GM18861 (cell line): Measurements from ENCODE around the gene SRSF8.
"Not testable (repeated sequence)": the region's sequence is repeated elsewhere in the genome, so short reads cannot be mapped to it uniquely, and the experiment has no call there.

Source experiments
- ATAC-seq: cut with Tn5 transposase; IDR thresholded peaks from one replicate; pipeline ENCODE4 v1.9.1; 2021; ENCODE audit not compliant: unreplicated experiment

SRSF8 gene

GRCh38 chr11:95093548-95093947 lies 26.8 kb downstream of the SRSF8 start:
- no peak for ATAC-seq

DNA sequence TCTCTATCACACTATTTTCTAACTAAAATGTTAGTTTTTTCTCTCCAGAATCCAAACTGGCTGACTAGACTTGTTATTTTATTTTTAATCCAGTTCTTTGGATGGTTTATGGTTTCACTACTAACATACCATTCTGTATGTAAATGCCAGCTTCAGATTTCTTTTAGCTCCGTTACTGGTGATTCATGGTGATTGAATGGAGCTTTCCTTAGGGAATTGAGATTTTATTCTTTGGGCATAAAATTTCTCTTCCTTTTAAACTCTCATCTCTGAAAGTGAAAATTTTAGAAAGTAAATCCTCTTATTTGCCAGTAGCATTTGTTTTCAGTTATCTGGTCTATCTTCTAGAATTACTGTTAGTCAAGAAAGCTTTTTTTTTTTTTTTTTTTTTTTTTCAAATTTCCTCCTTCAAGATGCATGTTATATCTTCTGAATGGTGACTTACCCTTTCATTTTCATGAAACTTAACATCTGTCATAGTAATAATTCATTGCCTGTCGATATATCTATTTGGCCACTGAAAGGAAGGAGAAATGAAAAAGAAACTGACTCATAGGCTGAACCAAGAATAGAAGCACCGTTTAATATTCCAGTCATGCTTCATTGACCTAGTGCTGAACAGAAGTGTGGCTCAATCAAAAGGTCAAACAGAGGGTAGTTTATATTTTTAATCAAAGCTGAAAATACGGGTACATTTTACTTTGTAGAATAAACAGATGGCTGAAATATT lies 29.3 kb downstream of the SRSF8 start:
- ATAC-seq, result peak; percentile 88

- ATAC-seq, result no peak
These were observed 30.5 kb downstream of the SRSF8 start for GRCh38 chr11:95097209-95097608.

DNA sequence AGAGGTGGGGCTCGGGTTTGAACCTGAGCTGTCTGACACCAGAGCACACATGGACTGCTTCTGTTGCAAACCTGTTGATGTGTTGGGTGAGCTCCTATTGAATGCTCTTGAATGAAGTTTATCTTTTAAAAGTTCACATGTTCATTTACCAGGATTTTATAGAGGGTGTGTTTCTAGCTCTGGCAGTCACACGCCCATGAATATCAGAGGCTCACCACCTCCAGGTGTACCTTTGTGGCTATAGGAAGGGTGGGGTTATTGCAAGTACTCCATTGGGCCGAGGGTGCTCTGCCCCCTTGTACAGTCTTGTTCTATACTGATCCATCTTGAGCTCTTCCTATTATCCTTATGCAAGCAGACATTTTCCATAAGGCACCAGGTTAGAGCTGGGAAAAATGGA lies 32.1 kb downstream of the SRSF8 start:
- ATAC-seq, result no peak

- ATAC-seq, result no peak
These were observed 33.5 kb downstream of the SRSF8 start for GRCh38 chr11:95100191-95100648.

GRCh38 chr11:95100856-95101507 lies 34.3 kb downstream of the SRSF8 start:
- ATAC-seq, result no peak

GRCh38 chr11:95101935-95102334 lies 35.2 kb downstream of the SRSF8 start:
- ATAC-seq, result no peak

- ATAC-seq, result no peak
These were observed 36.0 kb downstream of the SRSF8 start for GRCh38 chr11:95102733-95103132.

DNA sequence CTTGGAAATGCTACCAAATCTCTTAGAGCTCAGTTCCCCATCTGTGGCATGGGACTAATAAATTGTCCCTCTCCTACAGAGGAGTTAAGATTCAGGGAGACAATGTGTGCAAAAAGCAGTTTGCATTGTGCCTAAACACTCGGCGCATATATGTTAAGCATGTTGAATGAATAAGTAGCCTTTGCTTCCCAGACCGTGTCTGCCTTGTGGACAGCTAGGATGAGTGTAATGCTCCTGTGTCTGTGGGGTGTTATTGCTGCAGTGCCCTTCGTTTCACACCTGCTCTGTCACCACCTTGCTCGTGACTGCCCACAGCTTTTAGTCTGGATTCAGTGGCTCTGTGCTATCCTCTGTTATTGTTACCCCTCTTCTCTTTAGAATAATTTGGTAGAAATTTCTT lies 37.0 kb downstream of the SRSF8 start:
- ATAC-seq, result no peak

DNA sequence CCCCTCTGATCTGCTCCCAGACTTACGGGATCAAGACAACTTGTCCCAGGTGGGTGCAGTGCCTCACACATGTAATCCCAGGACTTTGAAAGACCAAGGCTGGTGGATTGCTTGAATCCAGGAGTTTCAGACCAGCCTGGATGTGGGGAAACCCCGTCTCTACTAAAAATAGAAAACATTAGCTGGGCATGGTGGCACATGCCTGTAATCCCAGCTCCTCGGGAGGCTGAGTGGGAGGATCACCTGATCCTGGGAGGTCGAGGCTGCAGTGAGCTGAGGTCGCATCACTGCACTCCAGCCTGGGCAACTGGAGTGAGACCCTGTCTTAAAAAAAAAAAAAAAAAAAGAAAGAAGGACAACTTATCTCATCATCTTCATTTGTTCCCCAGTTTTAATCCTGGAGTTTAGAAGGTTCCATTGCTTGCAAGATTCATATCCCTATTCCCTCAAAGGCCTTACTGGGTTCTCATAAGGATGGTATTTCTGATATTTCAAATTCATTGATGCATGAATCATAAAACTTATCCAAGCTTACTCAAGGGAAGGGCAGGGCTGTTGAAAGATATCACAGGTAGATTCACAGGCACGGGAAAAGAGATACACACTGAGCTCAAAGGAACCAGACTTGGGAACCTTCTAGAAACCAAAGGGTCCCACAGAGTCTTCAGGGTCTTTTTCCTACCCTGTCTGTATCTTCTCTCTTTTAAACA lies 37.6 kb downstream of the SRSF8 start:
- no peak for ATAC-seq

DNA sequence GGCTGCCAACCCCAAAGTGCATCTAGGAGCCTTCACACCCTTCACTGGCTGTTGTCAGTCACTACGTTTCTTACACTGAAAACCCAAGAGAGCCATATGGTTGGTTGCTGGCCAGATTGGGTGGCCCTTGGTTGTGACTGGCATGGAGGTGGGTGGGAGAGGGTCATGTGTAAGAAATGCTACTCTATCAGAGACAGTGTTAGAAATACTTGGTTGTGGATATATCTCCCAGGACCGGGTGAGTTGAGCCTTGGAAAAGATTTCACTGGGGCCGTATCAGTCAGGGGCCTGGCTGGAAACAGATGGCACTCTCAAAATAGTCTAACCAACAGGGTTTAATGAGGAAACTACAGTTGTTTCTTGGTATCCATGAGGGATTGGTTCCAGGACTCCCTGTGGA lies 38.1 kb downstream of the SRSF8 start:
- ATAC-seq, result no peak

DNA sequence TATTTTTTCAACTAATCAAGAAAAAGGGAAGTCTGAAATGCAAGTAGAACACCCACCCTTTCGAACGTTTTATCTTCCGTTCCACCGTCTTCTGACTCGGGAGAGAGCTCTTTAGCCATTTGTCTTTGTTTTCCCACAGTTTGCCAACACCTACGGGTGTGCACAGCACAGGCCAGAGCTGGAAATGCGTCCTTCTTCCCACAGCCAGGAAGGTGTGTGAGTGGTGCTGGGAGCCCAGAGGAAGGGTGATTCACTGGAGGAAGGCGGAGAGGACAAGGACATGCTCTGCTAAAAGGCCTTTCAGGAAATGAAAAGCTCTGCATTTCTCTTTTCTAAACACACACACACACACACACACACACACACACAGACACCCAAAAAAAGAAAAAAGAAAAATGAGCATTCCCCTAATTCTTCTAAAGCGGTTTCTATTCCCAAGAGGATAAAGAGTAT lies 41.5 kb downstream of the SRSF8 start:
- no peak for ATAC-seq

DNA sequence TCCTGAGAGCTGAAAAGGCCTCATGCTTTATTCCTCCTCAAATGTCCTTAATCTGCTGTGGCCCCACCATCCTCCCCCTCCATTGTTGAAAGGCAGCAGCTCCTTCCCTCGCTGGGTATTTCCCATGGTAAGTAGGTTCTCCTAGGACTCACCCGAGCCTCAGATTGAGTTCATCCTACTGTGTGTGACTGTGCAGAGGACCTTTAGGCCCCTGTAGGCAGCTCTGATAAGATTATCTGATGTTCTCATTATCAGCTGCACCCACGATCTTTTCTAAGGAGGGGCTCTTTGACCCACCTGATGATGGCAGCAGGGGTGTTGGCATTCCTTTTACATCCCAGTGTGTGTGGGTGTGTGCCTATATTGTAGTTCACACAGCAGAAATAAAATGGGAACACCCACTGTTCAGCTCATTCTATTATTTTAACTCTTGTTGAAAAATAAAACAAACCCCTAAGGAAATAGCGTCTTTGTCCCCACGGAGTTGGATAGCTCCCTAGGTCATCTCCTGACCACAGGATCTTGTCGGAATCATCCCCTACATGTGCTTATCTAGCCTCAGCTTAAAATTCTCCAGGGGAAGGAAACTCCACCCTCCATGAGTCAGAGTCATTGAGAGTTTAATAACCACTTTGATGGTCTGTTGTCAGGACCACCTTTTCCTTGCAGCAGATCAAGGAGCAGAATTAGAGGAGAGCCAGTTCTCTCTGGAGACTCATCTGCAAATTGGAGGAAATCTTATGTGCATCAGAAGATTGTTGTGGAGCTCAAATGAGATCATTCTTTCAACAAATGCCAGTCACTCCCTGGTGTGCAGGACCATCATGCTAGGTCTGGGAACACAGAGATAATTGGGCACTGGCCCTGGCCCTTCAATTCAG lies 42.2 kb downstream of the SRSF8 start:
- no peak for ATAC-seq

- not testable (repeated sequence) for ATAC-seq
These were observed 44.8 kb downstream of the SRSF8 start for GRCh38 chr11:95111471-95111870.

- no peak for ATAC-seq
These were observed 45.3 kb downstream of the SRSF8 start for GRCh38 chr11:95111923-95112540.

GRCh38 chr11:95115597-95115996 lies 48.9 kb downstream of the SRSF8 start:
- ATAC-seq, result no peak

- no peak for ATAC-seq
These were observed 52.8 kb downstream of the SRSF8 start for GRCh38 chr11:95119361-95120060.
